HepG2 (cell line): ENCODE results near the gene ZFPM1. TPM values are rescaled to one million over a fixed set of nuclear protein-coding genes. Genes with fewer than 3 reads are reported as not detected.

Experiments
- CCDC6 ChIP-seq: sonication (generic); formaldehyde crosslinking; IDR thresholded peaks from 2 replicates; pipeline ENCODE4 v1.8.1; 2022; ENCODE audit warnings: mild to moderate bottlenecking, missing genetic modification reagents, moderate library complexity
- DNMT1 ChIP-seq: sonication (generic); formaldehyde crosslinking; IDR thresholded peaks from 2 replicates; pipeline ENCODE4 v1.5.1; 2020; ENCODE audit warnings: mild to moderate bottlenecking, missing genetic modification reagents
- DPF2 ChIP-seq: sonication (generic); formaldehyde crosslinking; IDR thresholded peaks from 2 replicates; pipeline ENCODE4 v1.4.0; 2020; ENCODE audit warnings: mild to moderate bottlenecking, low read depth, missing genetic modification reagents, borderline replicate concordance
- GATAD2A ChIP-seq: IDR thresholded peaks from 2 replicates; pipeline ENCODE4 v1.6.1; 2016
- HNRNPK ChIP-seq: fragments of 200-400 bp; formaldehyde crosslinking; IDR thresholded peaks from 2 replicates; pipeline ENCODE4 v1.6.1; 2018; ENCODE audit warnings: low read length, low read depth, moderate library complexity, mild to moderate bottlenecking; ENCODE audit not compliant: poor library complexity, severe bottlenecking
- KLF15 ChIP-seq: sonication (generic); formaldehyde crosslinking; IDR thresholded peaks from 2 replicates; pipeline ENCODE4 v1.8.1; 2023; ENCODE audit warnings: borderline replicate concordance, mild to moderate bottlenecking, inconsistent platforms, missing genetic modification reagents, mixed read lengths
- KLF6 ChIP-seq: IDR thresholded peaks from 2 replicates; pipeline ENCODE4 v1.8.0; 2016; ENCODE audit warnings: missing biosample characterization, missing genetic modification reagents
- MTA3 ChIP-seq: sonication (generic); formaldehyde crosslinking; IDR thresholded peaks from 2 replicates; pipeline ENCODE4 v1.4.0; 2020; ENCODE audit warnings: missing genetic modification reagents
- NFKBIZ ChIP-seq: IDR thresholded peaks from 2 replicates; pipeline ENCODE4 v1.6.1; 2018; ENCODE audit warnings: missing genetic modification reagents, missing compliant biosample characterization
- SETDB1 ChIP-seq: sonication (generic); formaldehyde crosslinking; IDR thresholded peaks from 2 replicates; pipeline ENCODE4 v1.5.1; 2020; ENCODE audit warnings: missing genetic modification reagents, mild to moderate bottlenecking, borderline replicate concordance
- ZFP41 ChIP-seq: sonication (generic); formaldehyde crosslinking; IDR thresholded peaks from 2 replicates; pipeline ENCODE4 v1.4.0; 2020; ENCODE audit warnings: mild to moderate bottlenecking, missing genetic modification reagents, borderline replicate concordance
- ZNF180 ChIP-seq: sonication (generic); formaldehyde crosslinking; IDR thresholded peaks from 2 replicates; pipeline ENCODE4 v1.4.0; 2020; ENCODE audit warnings: low read depth, missing genetic modification reagents, borderline replicate concordance
- ZNF207 ChIP-seq: fragments of 450-650 bp; IDR thresholded peaks from 2 replicates; pipeline ENCODE4 v1.6.1; 2016; ENCODE audit warnings: antibody characterized with exemption, borderline replicate concordance
- ZNF234 ChIP-seq: sonication (generic); formaldehyde crosslinking; conservative IDR thresholded peaks from 2 replicates; pipeline ENCODE4 v1.5.1; 2020; ENCODE audit warnings: mild to moderate bottlenecking, missing genetic modification reagents
- ZNF24 ChIP-seq: fragments of 450-650 bp; IDR thresholded peaks from 2 replicates; pipeline ENCODE4 v1.6.1; 2017; ENCODE audit warnings: antibody characterized with exemption, mild to moderate bottlenecking
- ZNF3 ChIP-seq: IDR thresholded peaks from 2 replicates; pipeline ENCODE4 v1.7.0; 2017; ENCODE audit warnings: inconsistent platforms
- ZNF333 ChIP-seq: sonication (generic); formaldehyde crosslinking; IDR thresholded peaks from 2 replicates; pipeline ENCODE4 v1.4.0; 2020; ENCODE audit warnings: mild to moderate bottlenecking, missing genetic modification reagents, borderline replicate concordance
- ZNF383 ChIP-seq: sonication (generic); formaldehyde crosslinking; IDR thresholded peaks from 2 replicates; pipeline ENCODE4 v1.4.0; 2020; ENCODE audit warnings: missing genetic modification reagents, mild to moderate bottlenecking, borderline replicate concordance
- ZNF567 ChIP-seq: sonication (generic); formaldehyde crosslinking; IDR thresholded peaks from 2 replicates; pipeline ENCODE4 v1.8.1; 2023; ENCODE audit warnings: mild to moderate bottlenecking, missing genetic modification reagents, borderline replicate concordance
- ZNF614 ChIP-seq: IDR thresholded peaks from 2 replicates; pipeline ENCODE4 v1.6.1; 2018; ENCODE audit warnings: missing biosample characterization, missing genetic modification reagents, inconsistent platforms, borderline replicate concordance
- ZNF672 ChIP-seq: sonication (generic); formaldehyde crosslinking; IDR thresholded peaks from 2 replicates; pipeline ENCODE4 v1.8.1; 2022; ENCODE audit warnings: missing genetic modification reagents
- ZNF703 ChIP-seq: sonication (generic); formaldehyde crosslinking; IDR thresholded peaks from 2 replicates; pipeline ENCODE4 v1.5.1; 2020; ENCODE audit warnings: missing genetic modification reagents, mild to moderate bottlenecking, moderate library complexity, borderline replicate concordance
- ZNF775 ChIP-seq: sonication (generic); formaldehyde crosslinking; IDR thresholded peaks from 2 replicates; pipeline ENCODE4 v1.4.0; 2020; ENCODE audit warnings: missing genetic modification reagents, mild to moderate bottlenecking, moderate library complexity, borderline replicate concordance
- polyA plus RNA-seq, 8 experiments: library from polyadenylated mRNA; depleted of rRNA in 3 of 8; stranded (reverse) in 7 of 8; unstranded in 1 of 8; fragments of >200 nt; fragmentation: Illumina TruSeq in 4 of 8; extraction: Trizol in 4 of 8; gene quantifications; 2 replicates each; pipeline versions ENCODE4 v1.2.1 to v1.2.3, GENCODE V29; 2011 to 2016; ENCODE audit warnings: low read depth in 4 of 8, missing spikeins in 1 of 8, mixed read lengths in 1 of 8; ENCODE audit not compliant: insufficient read depth in 1 of 8
- total RNA-seq, 5 experiments: library from RNA; depleted of rRNA; stranded (reverse); fragments of >200 nt; fragmentation: Illumina TruSeq; extraction: Trizol; gene quantifications; 2 replicates each; pipeline ENCODE4 v1.2.3, GENCODE V29; 2016; ENCODE audit warnings: low read depth in 1 of 5
- TF ChIP-seq, protein P1 (sequence below): sonication (generic); formaldehyde crosslinking; IDR thresholded peaks from 2 replicates; pipeline ENCODE4 v1.8.1; 2023; ENCODE audit warnings: missing genetic modification reagents, mild to moderate bottlenecking, borderline replicate concordance
- TF ChIP-seq, protein P2 (sequence below): sonication (generic); formaldehyde crosslinking; IDR thresholded peaks from 2 replicates; pipeline ENCODE4 v1.5.1; 2020; ENCODE audit warnings: mild to moderate bottlenecking, missing genetic modification reagents, borderline replicate concordance

ZFPM1 gene
- total and polyA plus RNA-seq, 2 of the 13 experiments (the other 11 are each of a cell fraction or from before 2014, with no cell fraction given) = 1.3 to 3.8 TPM

DNA sequence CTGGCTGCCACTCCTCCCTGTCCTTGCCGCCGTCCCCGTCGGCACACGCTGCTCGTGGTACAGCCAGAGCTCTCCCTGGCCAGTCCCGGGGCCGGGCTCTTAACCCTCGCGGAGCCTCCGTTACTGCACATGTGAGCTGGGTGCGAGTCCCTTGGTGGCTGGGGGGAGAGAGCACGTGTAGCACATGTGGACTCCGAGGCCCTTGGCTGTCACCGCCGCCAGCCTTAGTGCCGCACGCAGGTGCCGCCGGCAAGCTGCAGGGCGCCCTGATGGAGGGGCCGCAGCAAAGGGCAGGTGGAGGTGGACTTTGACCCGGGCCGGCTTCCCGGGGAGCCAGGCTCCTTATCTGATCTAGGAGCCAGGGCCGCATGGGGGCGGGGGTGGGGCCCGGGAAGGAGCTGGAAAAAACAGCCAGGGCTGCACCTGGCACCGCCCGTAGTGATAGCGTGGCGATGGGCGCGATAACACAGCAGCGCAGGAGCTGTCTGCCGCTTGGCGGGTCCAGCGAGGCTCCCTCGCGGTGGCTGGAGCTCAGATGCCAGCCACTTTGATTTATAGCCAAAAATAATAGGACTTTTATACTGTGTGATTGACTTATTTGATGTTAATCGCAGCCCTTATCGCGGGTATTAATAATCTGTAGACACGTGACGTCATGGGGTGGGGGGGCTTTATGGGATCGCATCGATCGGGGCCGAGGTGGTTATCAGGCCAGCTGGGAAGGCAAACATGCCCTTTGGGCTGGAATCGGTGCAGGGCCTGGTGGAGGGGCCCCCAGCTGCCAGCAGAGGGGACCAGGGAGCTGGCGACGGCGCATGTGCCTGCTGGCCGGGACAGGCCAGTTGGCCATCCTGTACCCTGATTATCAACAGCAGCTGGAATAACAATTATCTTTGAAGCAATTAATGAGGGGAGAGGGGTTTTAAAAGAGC lies 35.1 kb downstream of the ZFPM1 start (continued):
- TF ChIP-seq, protein P1, sequence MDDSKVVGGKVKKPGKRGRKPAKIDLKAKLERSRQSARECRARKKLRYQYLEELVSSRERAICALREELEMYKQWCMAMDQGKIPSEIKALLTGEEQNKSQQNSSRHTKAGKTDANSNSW (CRISPR knock-in tag) = peak; percentile 100
- TF ChIP-seq SETDB1 (peak; percentile 100), ZNF614 (CRISPR knock-in tag) (peak; percentile 100), MTA3 (CRISPR knock-in tag) (peak; percentile 89; the same call in 1 of the 2 replicates), CCDC6 (CRISPR knock-in tag) (peak; percentile 100), NFKBIZ (CRISPR knock-in tag) (peak; percentile 100), ZNF180 (CRISPR knock-in tag) (peak; percentile 99; the same call in 1 of the 2 replicates), DPF2 (CRISPR knock-in tag) (peak; percentile 97), ZNF234 (CRISPR knock-in tag) (peak; percentile 100), DNMT1 (peak; percentile 100), GATAD2A (CRISPR knock-in tag) (peak; percentile 97), HNRNPK (no peak), ZNF333 (CRISPR knock-in tag) (peak; percentile 100), KLF6 (peak; percentile 100), ZNF672 (CRISPR knock-in tag) (peak; percentile 99), ZNF775 (CRISPR knock-in tag) (peak; percentile 100), ZNF207 (no peak), ZFP41 (peak; percentile 100), KLF15 (CRISPR knock-in tag) (peak; percentile 100), ZNF567 (CRISPR knock-in tag) (peak; percentile 100), ZNF383 (CRISPR knock-in tag) (peak; percentile 98), ZNF24 (peak; percentile 71), ZNF3 (CRISPR knock-in tag) (peak; percentile 97), ZNF703 (CRISPR knock-in tag) (peak; percentile 100)
- TF ChIP-seq, protein P2, sequence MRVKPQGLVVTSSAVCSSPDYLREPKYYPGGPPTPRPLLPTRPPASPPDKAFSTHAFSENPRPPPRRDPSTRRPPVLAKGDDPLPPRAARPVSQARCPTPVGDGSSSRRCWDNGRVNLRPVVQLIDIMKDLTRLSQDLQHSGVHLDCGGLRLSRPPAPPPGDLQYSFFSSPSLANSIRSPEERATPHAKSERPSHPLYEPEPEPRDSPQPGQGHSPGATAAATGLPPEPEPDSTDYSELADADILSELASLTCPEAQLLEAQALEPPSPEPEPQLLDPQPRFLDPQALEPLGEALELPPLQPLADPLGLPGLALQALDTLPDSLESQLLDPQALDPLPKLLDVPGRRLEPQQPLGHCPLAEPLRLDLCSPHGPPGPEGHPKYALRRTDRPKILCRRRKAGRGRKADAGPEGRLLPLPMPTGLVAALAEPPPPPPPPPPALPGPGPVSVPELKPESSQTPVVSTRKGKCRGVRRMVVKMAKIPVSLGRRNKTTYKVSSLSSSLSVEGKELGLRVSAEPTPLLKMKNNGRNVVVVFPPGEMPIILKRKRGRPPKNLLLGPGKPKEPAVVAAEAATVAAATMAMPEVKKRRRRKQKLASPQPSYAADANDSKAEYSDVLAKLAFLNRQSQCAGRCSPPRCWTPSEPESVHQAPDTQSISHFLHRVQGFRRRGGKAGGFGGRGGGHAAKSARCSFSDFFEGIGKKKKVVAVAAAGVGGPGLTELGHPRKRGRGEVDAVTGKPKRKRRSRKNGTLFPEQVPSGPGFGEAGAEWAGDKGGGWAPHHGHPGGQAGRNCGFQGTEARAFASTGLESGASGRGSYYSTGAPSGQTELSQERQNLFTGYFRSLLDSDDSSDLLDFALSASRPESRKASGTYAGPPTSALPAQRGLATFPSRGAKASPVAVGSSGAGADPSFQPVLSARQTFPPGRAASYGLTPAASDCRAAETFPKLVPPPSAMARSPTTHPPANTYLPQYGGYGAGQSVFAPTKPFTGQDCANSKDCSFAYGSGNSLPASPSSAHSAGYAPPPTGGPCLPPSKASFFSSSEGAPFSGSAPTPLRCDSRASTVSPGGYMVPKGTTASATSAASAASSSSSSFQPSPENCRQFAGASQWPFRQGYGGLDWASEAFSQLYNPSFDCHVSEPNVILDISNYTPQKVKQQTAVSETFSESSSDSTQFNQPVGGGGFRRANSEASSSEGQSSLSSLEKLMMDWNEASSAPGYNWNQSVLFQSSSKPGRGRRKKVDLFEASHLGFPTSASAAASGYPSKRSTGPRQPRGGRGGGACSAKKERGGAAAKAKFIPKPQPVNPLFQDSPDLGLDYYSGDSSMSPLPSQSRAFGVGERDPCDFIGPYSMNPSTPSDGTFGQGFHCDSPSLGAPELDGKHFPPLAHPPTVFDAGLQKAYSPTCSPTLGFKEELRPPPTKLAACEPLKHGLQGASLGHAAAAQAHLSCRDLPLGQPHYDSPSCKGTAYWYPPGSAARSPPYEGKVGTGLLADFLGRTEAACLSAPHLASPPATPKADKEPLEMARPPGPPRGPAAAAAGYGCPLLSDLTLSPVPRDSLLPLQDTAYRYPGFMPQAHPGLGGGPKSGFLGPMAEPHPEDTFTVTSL (CRISPR knock-in tag) = peak; percentile 100
